ENCODE measurements around the gene DDX47.
"Not testable (repeated sequence)": the region's sequence is repeated elsewhere in the genome, so short reads cannot be mapped to it uniquely, and the experiment has no call there.

The DDX47 gene

GRCh38 chr12:12798480-12798879, 14.7 kb upstream of the DDX47 start:
- no peak for DNase-seq

DNA sequence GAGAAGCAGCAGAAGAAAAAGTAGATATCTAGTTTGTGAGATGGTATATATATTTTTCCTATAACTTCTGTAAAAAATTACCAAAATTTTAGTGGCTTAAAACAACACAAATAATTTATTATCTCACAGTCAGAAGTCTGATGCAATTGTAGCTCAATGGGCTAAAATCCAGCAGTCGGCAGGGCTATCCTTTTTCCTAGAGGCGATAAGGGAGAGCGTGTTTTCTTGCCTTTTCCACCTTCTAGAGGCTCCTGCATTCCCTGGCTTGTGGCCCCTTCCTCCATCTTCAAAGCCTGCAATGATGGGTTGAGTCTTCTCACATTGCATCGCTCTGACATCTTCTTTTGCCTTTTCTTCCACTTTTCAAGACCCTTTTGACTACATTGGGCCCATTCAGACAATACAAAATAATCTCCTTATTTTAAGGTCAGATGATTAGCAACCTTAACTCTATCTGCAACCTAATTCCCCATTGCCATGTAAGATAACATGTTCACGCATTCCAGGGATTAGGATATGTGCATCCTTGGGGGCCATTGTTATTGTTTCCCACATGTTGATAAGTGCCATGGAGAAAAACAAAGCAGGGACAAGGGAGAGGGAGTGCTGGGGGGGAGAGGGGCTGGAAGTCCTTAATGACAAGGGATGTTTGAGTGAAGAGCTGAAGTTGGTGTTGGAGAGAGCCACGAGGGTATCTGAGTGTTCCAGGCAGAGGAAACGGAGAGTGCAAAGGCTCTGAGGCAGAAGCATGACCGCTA, 13.8 kb upstream of the DDX47 start:
- DNase-seq: no peak

- no peak for DNase-seq
These were observed 12.6 kb upstream of the DDX47 start for GRCh38 chr12:12800406-12801180.

- DNase-seq: not testable (repeated sequence)
These were observed 11.5 kb upstream of the DDX47 start for GRCh38 chr12:12801656-12802055.

DNA sequence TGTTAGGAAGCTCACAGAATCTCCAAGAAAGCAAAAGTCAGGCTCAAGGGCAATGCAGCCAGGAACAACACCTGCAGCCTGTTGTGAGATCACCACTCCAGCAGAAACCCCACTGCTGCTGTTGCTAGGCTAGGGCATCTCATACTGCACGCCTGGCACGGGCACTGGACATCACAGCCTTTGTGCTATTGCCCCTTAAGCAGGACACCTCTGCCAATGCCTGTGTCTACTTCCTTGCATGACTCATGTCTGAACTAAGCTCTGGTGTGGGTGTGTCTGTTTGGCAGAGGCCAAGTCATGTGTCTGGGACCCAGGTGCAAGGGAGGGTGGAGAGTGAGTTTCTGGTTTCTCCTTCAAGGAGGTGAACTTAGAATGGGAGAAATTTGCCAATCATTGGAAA, 10.0 kb upstream of the DDX47 start:
- peak; percentile 28 to 44 for DNase-seq

DNA sequence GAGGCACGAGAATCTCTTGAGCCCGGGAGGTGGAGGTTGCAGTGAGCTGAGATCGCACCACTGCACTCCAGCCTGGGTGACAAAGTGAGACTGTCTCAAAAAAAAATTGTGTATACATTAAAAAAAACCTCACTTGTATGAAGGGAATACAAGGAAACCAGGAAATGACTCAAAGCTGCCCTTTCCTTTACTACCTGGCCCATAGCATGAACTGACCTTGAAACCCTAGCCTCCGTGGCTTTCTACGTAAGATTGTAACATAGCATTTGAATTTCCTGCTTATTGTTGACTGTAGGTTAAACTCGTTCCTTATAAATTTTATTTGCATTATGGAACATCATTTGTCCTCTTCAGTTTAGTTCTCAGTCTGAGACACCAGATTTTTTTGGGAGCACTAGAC, 9.1 kb upstream of the DDX47 start:
- no peak for DNase-seq

- no peak for DNase-seq
These were observed 8.7 kb upstream of the DDX47 start for GRCh38 chr12:12804432-12804886.

DNA sequence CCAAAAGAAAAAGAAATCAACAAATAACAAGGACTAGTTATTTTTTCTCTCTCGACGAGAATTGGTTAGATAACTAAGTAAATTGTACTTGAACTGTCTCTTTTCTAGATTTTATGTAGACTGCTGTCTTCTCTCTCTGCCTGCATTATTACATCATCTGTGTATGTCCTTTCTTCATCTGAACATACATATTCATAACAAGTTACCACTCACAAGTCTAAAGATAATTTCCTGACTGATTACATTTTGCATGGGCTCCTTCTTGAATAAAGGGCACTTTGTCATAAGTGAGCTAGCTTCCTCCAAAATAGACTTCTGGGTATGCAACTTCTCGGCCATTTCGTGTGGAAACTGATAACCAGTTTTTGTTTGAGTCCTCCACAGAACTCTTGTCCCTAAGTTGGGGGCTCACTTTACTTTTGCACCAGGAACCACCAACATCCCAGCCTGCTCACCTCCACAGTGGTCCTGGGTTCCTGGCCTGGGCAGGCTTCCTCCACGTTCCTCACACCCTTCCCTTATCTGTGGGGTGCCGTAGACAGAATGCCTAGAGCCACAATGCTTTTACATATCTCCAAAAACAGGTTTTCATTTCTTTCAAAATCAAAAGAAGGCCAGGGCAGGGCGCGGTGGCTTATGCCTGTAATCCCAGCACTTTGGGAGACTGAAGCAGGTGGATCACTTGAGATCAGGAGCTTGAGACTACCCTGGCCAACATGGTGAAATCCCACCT, 6.2 kb upstream of the DDX47 start:
- DNase-seq: no peak

GRCh38 chr12:12807517-12807903, 5.6 kb upstream of the DDX47 start:
- not testable (repeated sequence) for DNase-seq

DNA sequence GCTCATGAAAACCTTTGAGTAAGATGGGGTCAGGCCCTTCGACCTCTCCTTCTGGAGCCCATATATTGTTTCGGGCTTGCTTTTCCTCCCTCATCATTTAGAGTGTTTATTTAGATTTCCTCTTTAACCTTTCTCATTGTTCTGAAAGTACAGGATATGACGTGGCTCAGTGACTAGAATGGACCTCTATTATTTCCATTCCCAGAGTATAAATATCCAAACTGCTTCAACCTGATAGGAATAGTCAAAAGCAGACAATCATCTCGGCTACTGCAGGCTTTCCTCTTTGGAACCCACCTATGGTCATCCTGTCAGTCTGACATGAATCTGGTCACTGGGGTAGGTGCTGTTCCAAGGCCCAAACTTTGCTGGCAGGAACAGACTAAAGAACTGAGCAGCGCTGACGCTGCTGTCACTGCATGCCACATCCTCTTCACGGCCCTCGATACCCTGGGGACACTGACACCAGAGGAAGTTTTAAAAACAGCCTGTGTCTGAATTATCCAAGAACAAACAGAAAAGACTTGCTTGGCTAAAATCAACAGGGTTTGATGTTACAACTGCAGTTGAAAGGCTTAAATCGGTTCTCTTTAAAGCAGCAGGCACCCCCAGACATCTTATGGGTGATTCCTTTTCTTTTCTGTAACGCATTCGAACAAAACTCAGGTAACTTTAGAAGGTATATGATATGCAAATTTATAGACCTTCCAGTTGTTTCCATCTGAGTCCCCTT, 5.0 kb upstream of the DDX47 start:
- DNase-seq: peak; percentile 77 to 79

DNA sequence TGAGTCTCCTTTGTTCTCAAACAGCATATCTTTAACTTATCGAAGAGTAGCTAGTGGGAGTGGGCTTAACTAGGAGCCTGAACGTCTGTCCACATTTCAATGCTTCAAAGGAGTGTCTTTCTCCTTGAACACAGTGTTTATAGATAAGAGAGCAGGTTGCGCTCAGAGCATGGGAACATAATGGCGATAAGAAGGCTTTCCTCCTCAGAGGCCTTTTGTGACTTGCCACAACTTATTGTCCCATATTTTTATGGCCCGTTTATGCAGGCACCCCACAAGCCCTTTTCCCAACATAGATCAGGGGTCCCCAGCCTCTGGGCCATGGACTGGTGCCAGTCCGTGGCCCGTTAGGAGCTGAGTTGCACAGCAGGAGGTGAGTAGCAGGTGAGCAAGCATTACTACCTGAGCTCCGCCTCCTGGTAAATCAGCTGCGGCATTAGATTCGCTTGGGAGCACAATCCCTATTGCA, 2.6 kb upstream of the DDX47 start:
- no peak for DNase-seq

DNA sequence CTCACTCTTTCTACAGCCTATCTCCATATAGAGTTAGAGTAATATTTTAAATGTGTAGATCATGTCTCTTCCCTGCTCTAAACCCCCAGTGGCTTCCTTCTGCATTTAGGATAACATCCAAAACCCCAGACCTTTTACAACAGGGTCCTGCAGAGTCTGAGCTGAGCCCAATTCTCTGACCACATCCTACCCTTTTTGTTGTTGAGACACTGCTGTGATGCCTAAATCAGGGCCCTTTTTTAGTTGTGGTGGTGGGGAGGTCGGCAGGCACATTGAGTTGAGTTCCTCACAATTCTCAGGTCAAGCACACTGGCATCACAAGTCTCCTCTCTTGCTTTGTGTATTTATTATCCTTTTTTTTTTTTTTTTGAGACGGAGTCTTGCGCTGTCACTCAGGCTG, 1.8 kb upstream of the DDX47 start:
- no peak for DNase-seq

- no peak for DNase-seq
These were observed 972 bp upstream of the DDX47 start for GRCh38 chr12:12812174-12812573.

- no peak for DNase-seq
These were observed 477 bp upstream of the DDX47 start for GRCh38 chr12:12812618-12813119.

- DNase-seq: peak in 1 of 2 donors; percentile 18
These were observed 4.5 kb downstream of the DDX47 start for GRCh38 chr12:12817616-12818015.

GRCh38 chr12:12818701-12819100, 5.6 kb downstream of the DDX47 start:
- DNase-seq: no peak

GRCh38 chr12:12819221-12819620, 6.1 kb downstream of the DDX47 start:
- no peak for DNase-seq

DNA sequence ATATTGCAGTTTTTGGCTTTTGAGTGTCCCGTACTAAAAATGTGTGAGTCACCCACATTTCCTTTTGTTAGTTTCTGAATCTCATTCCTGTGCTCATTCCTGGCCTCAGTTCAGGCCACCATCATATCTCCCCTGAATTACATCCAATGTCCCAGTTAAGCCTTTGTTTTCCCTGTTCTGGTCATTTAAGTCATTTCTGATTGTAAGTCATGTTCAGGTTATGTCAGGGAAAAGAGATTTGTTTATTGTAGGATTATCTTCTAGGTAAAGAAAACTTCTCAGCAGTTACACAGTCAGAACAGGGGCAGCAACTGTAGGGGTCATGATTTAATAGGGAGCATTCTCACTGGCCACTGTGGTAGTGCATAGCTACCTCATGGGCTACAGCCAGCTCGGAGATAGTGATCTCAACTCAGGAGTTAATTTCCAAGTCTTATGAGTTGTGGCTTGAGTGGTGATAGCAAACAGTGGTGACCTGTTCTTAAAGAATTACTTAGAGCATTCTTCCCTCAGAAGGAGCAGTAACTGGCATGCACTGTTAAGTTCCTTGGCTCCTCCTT, 6.7 kb downstream of the DDX47 start:
- DNase-seq: no peak

GRCh38 chr12:12820376-12820775, 7.2 kb downstream of the DDX47 start:
- DNase-seq: not testable (repeated sequence)

- no peak for DNase-seq
These were observed 8.8 kb downstream of the DDX47 start for GRCh38 chr12:12821975-12822374.

DNA sequence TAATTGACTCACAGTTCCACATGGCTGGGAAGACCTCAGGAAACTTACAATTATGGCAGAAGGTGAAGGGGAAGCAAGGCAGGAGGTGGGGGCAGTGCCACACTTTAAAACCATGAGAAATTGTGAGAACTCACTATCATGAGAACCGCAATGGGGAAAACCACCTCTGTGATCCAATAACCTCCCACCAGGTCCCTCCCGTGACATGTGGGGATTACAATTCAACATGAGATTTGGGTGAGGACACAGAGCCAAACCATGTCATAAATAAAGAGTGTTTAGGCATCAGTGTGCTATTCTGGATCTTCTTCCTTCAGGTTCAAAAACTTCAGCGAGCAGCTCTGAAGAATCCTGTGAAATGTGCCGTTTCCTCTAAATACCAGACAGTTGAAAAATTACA, 9.7 kb downstream of the DDX47 start:
- no peak for DNase-seq

DNA sequence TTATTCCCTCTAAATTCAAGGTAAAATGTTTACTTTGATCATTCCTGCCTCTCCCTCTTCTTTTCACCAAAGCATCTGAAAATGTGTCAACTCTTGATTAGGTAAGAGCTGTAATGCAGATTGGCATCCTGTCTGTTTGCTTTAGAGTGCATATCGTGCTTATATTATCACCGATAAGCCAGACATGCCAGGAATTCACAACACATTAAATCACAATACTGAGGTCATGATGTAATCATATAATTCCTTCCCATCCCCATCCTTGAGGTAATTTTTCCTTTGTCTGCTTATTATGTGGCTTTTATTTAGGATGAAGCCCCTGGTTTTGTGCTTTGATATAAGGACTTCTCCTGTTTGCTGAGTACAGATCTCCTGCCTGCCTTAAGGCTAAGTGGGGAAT, 10.2 kb downstream of the DDX47 start:
- DNase-seq: no peak
